HG03039 (cell line): ENCODE data around the gene GAL3ST1.
"Not testable (repeated sequence)": the region's sequence is repeated elsewhere in the genome, so short reads cannot be mapped to it uniquely, and the experiment has no call there.

Experiments used
- ATAC-seq: cut with Tn5 transposase; IDR thresholded peaks from one replicate; pipeline ENCODE4 v1.9.1; 2021; ENCODE audit warnings: mild to moderate bottlenecking, moderate library complexity; ENCODE audit not compliant: unreplicated experiment

Gene GAL3ST1

GRCh38 chr22:30574095-30574981 is at the start of gene GAL3ST1:
Gene GAL3ST1, minus strand, starts transcription at chr22:30574665. Its CDS starts 17,273 bp downstream, at chr22:30557392.
- no peak for ATAC-seq

- ATAC-seq: not testable (repeated sequence)
These were observed 45.4 kb upstream of the GAL3ST1 start for GRCh38 chr22:30619909-30620308.

GRCh38 chr22:30617819-30618218 is 43.4 kb upstream of the GAL3ST1 start:
- no peak for ATAC-seq

- no peak for ATAC-seq
These were observed 41.1 kb upstream of the GAL3ST1 start for GRCh38 chr22:30615543-30615954.

GRCh38 chr22:30614879-30615278 is 40.4 kb upstream of the GAL3ST1 start:
- ATAC-seq: no peak

GRCh38 chr22:30614268-30614667 is 39.8 kb upstream of the GAL3ST1 start:
- no peak for ATAC-seq

GRCh38 chr22:30612789-30613188 is 38.3 kb upstream of the GAL3ST1 start:
- no peak for ATAC-seq

GRCh38 chr22:30611197-30611596 is 36.7 kb upstream of the GAL3ST1 start:
- no peak for ATAC-seq

- no peak for ATAC-seq
These were observed 35.8 kb upstream of the GAL3ST1 start for GRCh38 chr22:30610299-30610698.

GRCh38 chr22:30609260-30610185 is 35.1 kb upstream of the GAL3ST1 start:
- ATAC-seq: no peak

- ATAC-seq: no peak
These were observed 33.5 kb upstream of the GAL3ST1 start for GRCh38 chr22:30607939-30608338.

- no peak for ATAC-seq
These were observed 33.0 kb upstream of the GAL3ST1 start for GRCh38 chr22:30607300-30607930.

GRCh38 chr22:30606455-30607299 is 32.2 kb upstream of the GAL3ST1 start, which contains the start of gene TCN2:
Gene TCN2, plus strand, starts transcription at chr22:30607174. Its CDS starts 158 bp downstream, at chr22:30607332.
- ATAC-seq: no peak

- ATAC-seq: no peak
These were observed 31.1 kb upstream of the GAL3ST1 start for GRCh38 chr22:30605449-30606110.

- no peak for ATAC-seq
These were observed 30.3 kb upstream of the GAL3ST1 start for GRCh38 chr22:30604723-30605122.

- no peak for ATAC-seq
These were observed 29.3 kb upstream of the GAL3ST1 start for GRCh38 chr22:30603801-30604200.

- ATAC-seq: no peak
These were observed 27.6 kb upstream of the GAL3ST1 start for GRCh38 chr22:30602049-30602448.

GRCh38 chr22:30601464-30601863 is 27.0 kb upstream of the GAL3ST1 start:
- ATAC-seq: no peak

- ATAC-seq: no peak
These were observed 26.5 kb upstream of the GAL3ST1 start for GRCh38 chr22:30600921-30601320.

- no peak for ATAC-seq
These were observed 24.5 kb upstream of the GAL3ST1 start for GRCh38 chr22:30598986-30599385.
